K562 (cell line): ENCODE results near the gene TMEM163.

Source experiments
- ELF1 ChIP-seq: fragments of 200-800 bp; sonication (Bioruptor generic); IDR thresholded peaks from 2 replicates; pipeline ENCODE4 v1.6.1; 2016; ENCODE audit warnings: missing genetic modification characterization, missing compliant biosample characterization
- KLF6 ChIP-seq: fragments of 250-450 bp; sonication (Bioruptor Pico); IDR thresholded peaks from 2 replicates; pipeline ENCODE4 v1.4.0; 2020; ENCODE audit warnings: mild to moderate bottlenecking, moderate library complexity, borderline replicate concordance
- MAFK ChIP-seq: IDR thresholded peaks from 2 replicates; pipeline ENCODE4 v1.6.1; 2011; ENCODE audit warnings: low read length, improper control_type of control experiment
- NONO ChIP-seq, 2 experiments: fragments of 200-400 bp in 1 of 2; fragments of 450-650 bp in 1 of 2; formaldehyde crosslinking in 1 of 2; IDR thresholded peaks; 2 replicates each; pipeline ENCODE4 v1.6.1; 2017; ENCODE audit warnings: low read depth in 2 of 2, mild to moderate bottlenecking in 2 of 2, moderate library complexity in 2 of 2, low read length in 1 of 2
- SP1 ChIP-seq: sonication (generic); formaldehyde crosslinking; IDR thresholded peaks from 2 replicates; pipeline ENCODE4 v1.8.1; 2022; ENCODE audit warnings: mild to moderate bottlenecking, missing genetic modification reagents
- ZBTB7A ChIP-seq: IDR thresholded peaks from 2 replicates; pipeline ENCODE4 v1.6.1; 2011; ENCODE audit warnings: low read depth, mild to moderate bottlenecking, low read length, moderate library complexity, borderline replicate concordance; ENCODE audit not compliant: control insufficient read depth

- TF ChIP-seq ZBTB7A (no peak), MAFK (no peak), KLF6 (CRISPR knock-in tag) (no peak), SP1 (CRISPR knock-in tag) (no peak), NONO (IDR thresholded peaks at IDR 0.05; ENCODE audit: low read depth in 2 of 2, low read length in 1 of 2) (no peak), ELF1 (tag) (no peak)
Observed at GRCh38 chr2:134537702-134538101, 181.1 kb downstream of the TMEM163 start.
